GM18951 (cell line): ENCODE results near the gene MMP23B.
"Not testable (repeated sequence)": the region's sequence is repeated elsewhere in the genome, so short reads cannot be mapped to it uniquely, and the experiment has no call there.

ENCODE experiments used
- POLR2A ChIP-seq: IDR thresholded peaks from 4 replicates; pipeline ENCODE4 v1.6.1; 2011; ENCODE audit warnings: mild to moderate bottlenecking; ENCODE audit not compliant: insufficient read length, insufficient read depth; ENCODE audit errors: extremely low read depth
- in situ Hi-C: fragments of 300-500 bp; cut with MboI; formaldehyde crosslinking; loops from one replicate; pipeline ENCODE4 v1.12.0; 2022; ENCODE audit warnings: low sequenced_read_pairs, mixed read lengths, inconsistent platforms; ENCODE audit not compliant: unreplicated experiment

Gene MMP23B

DNA sequence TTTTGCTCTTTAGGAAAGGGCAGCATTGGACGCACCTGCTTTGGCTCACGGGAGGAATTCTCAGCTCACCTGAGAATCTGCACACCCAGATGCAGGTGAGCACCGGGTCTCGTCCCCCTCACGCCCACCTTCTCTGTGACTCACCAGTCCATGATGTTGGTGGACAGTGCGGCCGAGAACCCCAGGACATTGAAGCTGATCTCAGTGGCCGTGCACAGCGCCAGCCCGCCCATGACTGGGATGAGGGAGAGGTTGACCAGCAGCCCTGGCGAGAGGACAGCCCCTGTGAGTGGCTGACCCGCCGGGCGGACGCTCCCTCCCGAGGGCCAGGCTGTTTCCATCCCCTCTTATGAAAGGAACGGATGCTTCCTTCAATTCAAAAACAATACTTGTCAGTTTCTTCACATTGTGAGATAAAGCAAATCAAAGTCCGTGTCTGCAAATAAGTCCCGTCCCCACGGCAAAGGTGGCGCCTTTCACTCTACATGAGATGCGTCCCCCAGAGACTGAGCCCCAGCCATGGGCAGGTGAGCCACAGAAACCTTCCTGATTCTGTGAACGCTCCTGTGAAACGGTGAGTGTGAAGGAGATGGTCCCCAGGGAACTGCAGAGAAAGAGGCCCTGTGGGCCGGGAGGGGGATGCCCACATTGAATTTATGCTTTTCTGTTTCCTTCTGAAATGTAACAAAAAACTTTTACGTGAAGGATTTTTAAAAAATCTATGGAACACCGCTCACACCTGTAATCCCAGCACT is 39.6 kb downstream of the MMP23B start:
- TF ChIP-seq POLR2A = no peak
- in situ Hi-C loops = loop anchor here (5.0 kb wide), 1 partner anchor 66 kb away; no protein-coding TSS in a partner anchor

GRCh38 chr1:1672181-1672965 is 40.4 kb downstream of the MMP23B start:
- TF ChIP-seq POLR2A = no peak
- in situ Hi-C loops = loop anchor here (5.0 kb wide), 1 partner anchor 65 kb away; no protein-coding TSS in a partner anchor

DNA sequence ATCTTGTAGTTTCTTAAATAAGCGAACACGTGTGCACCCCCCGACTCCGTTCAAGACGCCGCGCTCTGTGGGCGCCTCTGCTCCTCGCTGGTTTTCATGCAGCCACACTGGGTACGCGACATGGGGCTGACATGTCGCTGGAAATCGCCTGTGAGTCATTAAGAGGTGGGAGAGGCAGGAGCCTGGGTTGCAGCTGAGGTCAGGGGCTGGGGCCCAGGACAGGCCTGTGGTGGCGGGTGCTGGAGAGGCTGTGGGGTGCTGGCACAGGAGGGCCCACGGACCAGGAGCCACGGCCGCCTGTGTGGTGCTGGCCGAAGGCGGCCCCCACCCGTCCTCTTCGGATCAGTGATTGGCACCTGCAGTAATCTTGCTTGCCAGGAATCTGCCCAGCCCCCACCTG is 42.8 kb downstream of the MMP23B start:
- in situ Hi-C loops = loop anchor here (5.0 kb wide), 1 partner anchor 62 kb away; no protein-coding TSS in a partner anchor

DNA sequence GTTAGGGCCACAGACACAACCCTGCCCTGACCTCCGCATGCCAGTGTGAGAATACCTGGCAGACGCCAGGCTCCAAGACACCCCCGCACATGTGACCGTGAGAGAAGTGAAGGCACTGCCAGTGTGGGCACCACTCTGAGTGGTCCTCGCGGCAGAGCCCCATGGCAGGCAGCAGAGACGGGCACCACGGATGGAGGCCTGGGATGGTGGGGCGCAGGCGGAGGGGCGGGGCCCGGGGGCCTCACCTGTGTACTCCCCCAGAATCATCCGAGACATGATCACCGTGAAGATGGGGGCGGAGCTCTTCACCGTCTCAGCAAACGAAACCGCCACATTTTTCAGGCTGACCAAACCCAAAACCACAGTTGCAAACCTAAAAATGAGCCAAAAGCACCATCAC is 43.2 kb downstream of the MMP23B start:
- in situ Hi-C loops = not testable (repeated sequence)

GRCh38 chr1:1676087-1676486 is 44.1 kb downstream of the MMP23B start:
- in situ Hi-C loops = not testable (repeated sequence)

GRCh38 chr1:1677718-1678580 is 46.0 kb downstream of the MMP23B start:
- TF ChIP-seq POLR2A = peak; percentile 56
- in situ Hi-C loops = no loop called here

GRCh38 chr1:1678581-1679380 is 46.8 kb downstream of the MMP23B start:
- in situ Hi-C loops = no loop called here
- TF ChIP-seq POLR2A = no peak

DNA sequence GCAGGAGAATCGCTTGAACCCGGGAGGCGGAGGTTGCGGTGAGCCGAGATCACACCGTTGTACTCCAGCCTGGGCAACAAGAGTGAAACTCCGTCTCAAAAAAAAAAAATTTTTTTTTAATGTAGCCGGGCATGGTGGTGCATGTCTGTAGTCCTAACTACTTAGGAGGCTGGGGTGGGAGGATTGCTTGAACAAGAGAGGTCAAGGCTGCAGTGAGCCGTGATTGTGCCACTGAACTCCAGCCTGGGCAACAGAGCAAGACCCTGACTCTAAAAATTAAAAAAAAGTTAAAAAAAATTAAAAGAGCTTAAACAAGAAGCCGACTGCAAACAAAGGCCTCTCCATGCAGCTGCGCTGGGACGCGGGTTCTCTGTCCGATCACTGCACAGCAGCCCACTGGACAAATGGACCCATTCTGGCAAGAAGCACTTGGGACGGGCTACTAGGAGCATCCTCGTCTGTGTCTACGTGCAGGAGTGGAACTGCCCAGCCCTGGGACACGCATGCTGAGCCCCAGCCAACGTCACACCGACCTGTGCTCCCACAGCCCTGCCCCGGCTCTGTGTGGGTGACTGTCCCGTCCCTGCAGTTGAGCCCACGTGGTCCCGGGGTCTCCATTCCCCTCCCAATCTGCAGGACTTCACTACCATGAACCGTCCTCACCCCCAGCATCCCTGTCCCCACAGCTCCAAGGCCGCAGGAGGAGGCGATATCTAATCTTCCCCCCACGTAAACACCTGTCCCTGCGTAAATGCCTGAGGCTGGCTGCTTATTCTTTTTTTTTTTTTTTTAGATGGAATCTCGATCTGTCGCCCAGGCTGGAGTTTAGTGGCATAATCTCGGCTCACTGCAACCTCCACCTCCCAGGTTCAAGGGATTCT is 48.3 kb downstream of the MMP23B start:
- no peak for TF ChIP-seq POLR2A
- in situ Hi-C loops = no loop called here

DNA sequence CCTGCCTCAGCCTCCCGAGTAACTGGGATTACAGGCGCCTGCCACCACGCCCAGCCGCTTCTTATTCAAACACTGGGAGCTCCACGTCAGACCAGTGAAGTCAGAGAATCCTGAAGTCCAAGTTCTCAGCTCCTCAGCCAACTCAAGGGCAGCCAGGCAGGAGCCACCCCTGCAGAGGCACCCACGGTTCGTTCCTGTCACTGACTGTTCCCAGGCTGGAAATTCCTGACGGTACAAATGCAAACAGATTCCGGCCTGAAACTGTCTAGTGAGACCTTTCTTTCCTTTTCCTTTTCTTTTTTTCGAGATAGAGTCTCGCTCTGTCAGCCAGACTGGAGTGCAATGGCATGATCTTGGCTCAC is 48.9 kb downstream of the MMP23B start:
- in situ Hi-C loops = no loop called here
- no peak for TF ChIP-seq POLR2A

GRCh38 chr1:1683104-1683905 is 51.3 kb downstream of the MMP23B start:
- in situ Hi-C loops = no loop called here
- TF ChIP-seq POLR2A = no peak
